ENCODE data around the gene HOMER1. TPM values are rescaled to one million over a fixed set of nuclear protein-coding genes. Genes with fewer than 3 reads are reported as not detected.
"Not testable (repeated sequence)": the region's sequence is repeated elsewhere in the genome, so short reads cannot be mapped to it uniquely, and the experiment has no call there.

The HOMER1 gene
- total RNA-seq, 1 donor from 2014 or later = 51.6 TPM

- no peak for DNase-seq (ENCODE audit: missing footprints)
- ATAC-seq = no peak
- intact Hi-C loops (cut with DNase I) = no loop called here
These were observed 12.6 kb upstream of the HOMER1 start for GRCh38 chr5:79526493-79526892.

GRCh38 chr5:79521156-79521555 lies 7.2 kb upstream of the HOMER1 start:
- no peak for ATAC-seq
- no peak for DNase-seq (ENCODE audit: missing footprints)
- intact Hi-C loops (cut with DNase I) = no loop called here

DNA sequence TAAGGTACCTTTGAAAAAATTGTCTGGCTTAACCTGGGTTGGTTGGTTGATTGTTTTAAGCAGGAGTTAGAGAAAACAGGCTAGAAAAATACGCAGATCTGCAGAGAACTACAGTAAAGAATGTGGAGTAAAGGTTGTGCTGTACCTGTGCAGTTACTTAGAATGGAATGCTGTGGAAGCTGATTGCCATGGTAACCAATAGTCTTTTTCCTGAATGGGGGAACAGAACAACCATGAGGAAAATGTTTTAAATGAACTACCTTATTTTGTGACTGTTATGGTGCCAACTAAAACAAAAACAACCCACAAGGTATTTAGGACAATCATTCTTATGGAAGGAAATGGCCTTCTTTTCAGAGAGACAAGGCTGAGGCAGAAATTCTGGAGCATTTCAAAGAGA lies 4.8 kb upstream of the HOMER1 start:
- intact Hi-C loops (cut with DNase I) = no loop called here
- DNase-seq (ENCODE audit: missing footprints) (no peak), ATAC-seq (no peak)

- intact Hi-C loops (cut with DNase I) = no loop called here
- DNase-seq (ENCODE audit: missing footprints) (no peak), ATAC-seq (no peak)
These were observed 3.7 kb upstream of the HOMER1 start for GRCh38 chr5:79517601-79518000.

GRCh38 chr5:79516986-79517385 lies 3.1 kb upstream of the HOMER1 start:
- intact Hi-C loops (cut with DNase I) = no loop called here
- no peak for ATAC-seq

GRCh38 chr5:79516331-79516730 lies 2.4 kb upstream of the HOMER1 start:
- ATAC-seq; DNase-seq (ENCODE audit: missing footprints); intact Hi-C loops (cut with DNase I): not testable (repeated sequence)

More at GRCh38 chr5:79516986-79517385, 3.1 kb upstream of the HOMER1 start:
- no peak for DNase-seq (ENCODE audit: missing footprints)

- ATAC-seq (peak; percentile 87), DNase-seq (ENCODE audit: missing footprints) (peak; percentile 93)
- intact Hi-C loops (cut with DNase I) = loop anchor here (5.0 kb wide), 3 partner anchors 47 to 277 kb away; partner anchors contain the start of gene JMY
These were observed 614 bp upstream of the HOMER1 start for GRCh38 chr5:79514391-79515105.

GRCh38 chr5:79513308-79513703 lies 628 bp downstream of the HOMER1 start:
- intact Hi-C loops (cut with DNase I) = loop anchor here (5.0 kb wide), 3 partner anchors 46 to 276 kb away; partner anchors contain the start of gene JMY
- ATAC-seq = no peak
- DNase-seq (ENCODE audit: missing footprints) = no peak

DNA sequence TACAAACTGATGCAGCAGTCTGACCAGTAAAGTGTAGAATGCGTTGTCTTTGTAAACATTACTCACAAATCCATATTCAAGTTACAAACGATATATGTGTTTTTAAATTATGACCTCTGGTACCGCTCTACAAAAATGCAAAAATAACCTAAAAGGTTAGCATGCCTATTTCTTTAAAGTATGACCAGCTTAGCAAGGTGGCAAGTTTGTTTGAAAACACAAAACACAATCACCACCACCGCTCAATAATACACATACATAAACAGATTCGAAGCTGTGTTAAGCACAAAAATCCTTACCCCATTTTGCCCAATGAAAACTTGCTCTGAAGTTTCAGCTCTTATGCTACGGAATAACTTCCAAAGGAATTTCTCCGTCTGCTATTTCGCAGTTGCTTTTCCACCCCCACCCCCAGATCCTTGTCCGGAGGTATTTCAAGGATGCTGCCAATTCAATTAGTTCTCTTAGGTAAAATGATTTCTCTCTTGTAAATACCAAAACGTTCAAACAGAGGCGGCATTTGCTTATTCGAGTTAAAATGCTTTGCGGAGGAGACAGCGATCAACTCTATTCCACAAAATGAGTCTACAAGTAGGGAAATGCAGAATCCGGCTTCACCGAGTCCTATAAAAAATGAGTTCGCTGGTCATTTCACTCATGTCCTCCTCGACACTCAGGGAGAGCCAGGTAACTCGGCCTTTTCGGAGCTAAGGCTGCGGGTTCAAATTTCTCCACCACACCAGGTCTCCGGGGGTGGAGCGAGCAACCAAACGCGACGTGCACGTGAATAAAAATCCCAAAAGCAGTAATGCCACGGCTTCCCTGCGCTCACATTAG lies 1.2 kb downstream of the HOMER1 start:
- intact Hi-C loops (cut with DNase I) = loop anchor here (5.0 kb wide), 3 partner anchors 45 to 275 kb away; partner anchors contain the start of gene JMY
- no peak for ATAC-seq

GRCh38 chr5:79512049-79512448 lies 1.9 kb downstream of the HOMER1 start:
- DNase-seq (ENCODE audit: missing footprints) (no peak), ATAC-seq (no peak)
- intact Hi-C loops (cut with DNase I) = loop anchor here (5.0 kb wide), 3 partner anchors 45 to 275 kb away; partner anchors contain the start of gene JMY

More for the DNA sequence above, 1.2 kb downstream of the HOMER1 start:
- no peak for DNase-seq (ENCODE audit: missing footprints)

- intact Hi-C loops (cut with DNase I) = loop anchor here (5.0 kb wide), 3 partner anchors 43 to 273 kb away; partner anchors contain the start of gene JMY
- DNase-seq (ENCODE audit: missing footprints) = no peak
- no peak for ATAC-seq
These were observed 3.3 kb downstream of the HOMER1 start for GRCh38 chr5:79510638-79511037.

GRCh38 chr5:79509244-79509885 lies 4.6 kb downstream of the HOMER1 start:
- no peak for ATAC-seq
- DNase-seq (ENCODE audit: missing footprints) = no peak
- intact Hi-C loops (cut with DNase I) = no loop called here

- ATAC-seq (no peak), DNase-seq (ENCODE audit: missing footprints) (no peak)
- intact Hi-C loops (cut with DNase I) = no loop called here
These were observed 5.1 kb downstream of the HOMER1 start for GRCh38 chr5:79508794-79509193.

- intact Hi-C loops (cut with DNase I) = no loop called here
- ATAC-seq (peak; percentile 33), DNase-seq (ENCODE audit: missing footprints) (no peak)
These were observed 5.6 kb downstream of the HOMER1 start for GRCh38 chr5:79508354-79508753.

- no peak for DNase-seq (ENCODE audit: missing footprints)
- no peak for ATAC-seq
- intact Hi-C loops (cut with DNase I) = no loop called here
These were observed 6.4 kb downstream of the HOMER1 start for GRCh38 chr5:79507251-79508205.

DNA sequence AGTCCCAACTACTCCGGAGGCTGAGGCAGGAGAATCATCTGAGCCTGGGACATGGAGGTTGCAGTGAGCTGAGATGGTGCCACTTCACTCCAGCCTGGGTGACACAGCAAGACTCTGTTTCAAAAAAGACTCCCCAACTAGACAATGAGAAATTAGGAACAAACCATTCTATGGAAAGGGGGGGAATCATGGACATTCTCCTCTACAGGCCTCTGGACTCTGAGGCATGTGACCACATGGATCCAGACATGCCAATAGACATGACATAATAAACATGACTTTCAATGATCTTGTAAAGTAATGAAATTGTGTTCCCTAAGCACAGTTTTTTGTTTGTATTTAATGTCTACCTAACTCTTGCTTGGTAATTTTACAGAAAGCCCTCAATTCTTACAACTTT lies 8.8 kb downstream of the HOMER1 start:
- intact Hi-C loops (cut with DNase I) = no loop called here
- ATAC-seq = no peak

GRCh38 chr5:79503794-79504495 lies 10.0 kb downstream of the HOMER1 start:
- intact Hi-C loops (cut with DNase I) = no loop called here

More for the DNA sequence above, 8.8 kb downstream of the HOMER1 start:
- DNase-seq (ENCODE audit: missing footprints) = no peak

More at GRCh38 chr5:79503794-79504495, 10.0 kb downstream of the HOMER1 start:
- ATAC-seq = no peak
- no peak for DNase-seq (ENCODE audit: missing footprints)
